Activated gamma-delta T cell treated with anti-CD3 and anti-CD28 coated beads, Interleukin-2, amount 50 U/mL, for 16 hours (primary cell): ENCODE data around the gene RALGDS.
"Not testable (repeated sequence)": the region's sequence is repeated elsewhere in the genome, so short reads cannot be mapped to it uniquely, and the experiment has no call there.

ENCODE experiments used
- DNase-seq: peaks from one replicate; pipeline ENCODE4 v3.0.0-alpha.2; 2020; ENCODE audit warnings: low read depth

The RALGDS gene

DNA sequence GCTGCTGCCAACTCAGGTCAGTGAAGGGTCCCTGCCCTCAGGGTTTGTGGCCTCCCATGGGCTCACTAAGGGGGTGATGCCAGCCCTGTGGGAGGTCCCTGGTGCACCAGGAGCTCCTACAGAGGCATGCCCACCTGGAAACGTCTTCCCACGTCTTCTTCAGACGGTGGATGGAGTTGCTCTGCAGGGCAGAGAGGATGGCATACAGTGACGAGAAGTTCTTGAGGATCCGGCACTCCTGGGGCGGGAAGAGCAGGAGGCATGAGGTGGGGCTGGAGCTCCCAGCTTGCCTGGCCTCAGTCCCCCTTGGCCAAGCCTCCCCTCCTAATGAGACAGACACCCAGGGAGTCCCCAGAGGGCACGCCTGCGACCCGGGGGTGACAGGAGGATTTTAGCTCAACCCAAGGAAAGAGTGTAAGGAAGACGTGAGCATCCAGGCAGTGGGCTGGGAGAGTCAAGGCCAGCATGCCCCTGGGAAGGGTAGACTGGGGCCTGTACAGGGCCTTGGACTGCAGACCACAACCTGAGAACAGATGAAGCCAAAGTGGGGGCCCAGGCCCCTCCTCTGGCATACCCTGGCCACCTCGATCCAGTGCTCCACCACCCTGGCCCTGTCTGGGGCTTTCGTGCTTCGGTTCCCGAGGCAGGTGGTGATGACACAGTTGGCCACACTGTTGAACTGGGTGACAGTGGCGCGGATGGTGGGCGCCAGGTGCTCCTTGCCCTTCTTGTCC lies 14.4 kb downstream of the RALGDS start:
- DNase-seq = no peak

GRCh38 chr9:133105461-133105770 lies 15.6 kb downstream of the RALGDS start:
- no peak for DNase-seq

GRCh38 chr9:133104718-133105460 lies 16.2 kb downstream of the RALGDS start:
- no peak for DNase-seq

GRCh38 chr9:133103987-133104505 lies 17.0 kb downstream of the RALGDS start:
- no peak for DNase-seq

GRCh38 chr9:133103183-133103986 lies 17.7 kb downstream of the RALGDS start:
- DNase-seq = peak; percentile 38

DNA sequence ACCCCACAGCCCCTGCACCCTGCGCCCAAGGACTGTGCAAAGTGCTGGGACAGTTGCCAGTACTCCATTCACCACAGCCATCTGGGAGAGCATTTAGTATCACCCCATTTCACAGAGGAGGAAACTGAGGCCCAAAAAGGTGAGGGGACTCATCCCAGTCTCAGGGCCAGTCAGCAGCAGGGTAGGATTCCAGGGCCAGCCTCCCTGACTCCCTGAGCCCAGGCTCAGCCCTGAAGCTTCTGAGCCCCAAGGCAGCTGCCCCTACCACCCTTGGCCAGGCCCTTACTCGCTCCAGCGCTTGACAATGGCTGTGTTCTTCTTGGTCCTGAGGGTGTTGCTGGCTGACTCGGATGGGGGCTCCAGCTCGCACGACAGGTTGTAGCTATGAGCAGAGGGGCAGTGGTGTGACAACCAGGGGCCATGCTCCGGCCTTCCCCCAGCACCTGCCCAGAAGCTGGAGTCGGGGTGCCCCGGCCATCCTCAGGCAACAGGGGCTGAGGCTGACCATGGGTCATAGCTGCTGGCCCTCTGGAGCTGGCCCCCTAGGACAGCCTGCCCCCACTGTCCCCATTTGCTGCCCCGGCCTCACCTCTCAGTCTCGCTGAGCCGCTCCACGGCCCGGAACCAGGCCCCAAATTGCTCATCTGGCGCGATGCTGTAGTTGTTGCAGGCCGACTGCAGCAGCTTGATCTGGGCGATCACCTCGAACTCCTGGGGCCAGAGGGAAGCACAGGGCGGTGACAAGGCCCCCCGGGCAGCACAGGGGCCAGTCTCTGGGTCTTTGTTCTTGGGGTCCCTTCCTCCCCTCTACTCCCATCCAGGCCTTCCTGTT lies 18.6 kb downstream of the RALGDS start:
- no peak for DNase-seq

- no peak for DNase-seq
Observed at GRCh38 chr9:133101356-133102189, 19.5 kb downstream of the RALGDS start.

DNA sequence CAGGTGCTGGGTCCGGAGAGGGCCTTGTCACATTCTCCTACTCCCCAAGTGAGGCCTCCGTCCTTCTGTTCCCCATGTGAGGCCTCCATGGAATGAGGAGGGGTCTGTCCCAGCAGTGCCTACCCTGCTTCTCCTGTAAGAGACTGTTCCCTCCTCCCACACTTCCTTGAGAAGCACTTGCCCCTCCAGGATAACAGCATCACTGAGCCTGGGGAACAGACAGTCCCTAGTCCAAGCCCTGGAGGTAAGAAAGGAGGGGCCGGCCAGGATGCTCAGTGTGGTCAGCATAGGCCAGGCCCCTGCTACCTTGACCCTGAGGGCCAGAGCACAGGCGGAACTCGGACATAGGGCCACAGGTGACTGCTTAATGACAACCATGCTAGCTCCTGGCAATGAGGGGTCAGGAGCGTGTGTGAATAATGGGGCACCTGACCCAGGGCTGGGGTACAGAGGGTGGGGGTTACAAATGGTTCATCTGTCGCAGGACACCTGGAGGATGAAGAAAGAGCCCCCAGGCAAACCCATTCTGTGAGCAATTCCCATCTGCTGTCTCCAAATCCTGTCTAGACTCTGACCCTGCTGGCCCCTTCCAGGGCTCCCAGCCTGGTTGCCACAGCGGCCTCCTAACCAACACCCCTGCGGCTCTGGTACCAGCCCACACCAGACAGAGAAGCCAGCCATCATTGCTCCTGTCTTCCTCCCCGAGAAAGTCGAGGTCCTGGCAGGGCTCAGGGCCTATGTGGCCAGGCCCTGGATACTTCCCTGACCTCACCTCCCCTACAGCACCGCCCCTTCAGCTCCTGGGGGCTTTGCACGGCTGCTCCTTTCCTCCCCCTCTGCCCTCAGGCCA lies 20.3 kb downstream of the RALGDS start:
- DNase-seq = no peak

DNA sequence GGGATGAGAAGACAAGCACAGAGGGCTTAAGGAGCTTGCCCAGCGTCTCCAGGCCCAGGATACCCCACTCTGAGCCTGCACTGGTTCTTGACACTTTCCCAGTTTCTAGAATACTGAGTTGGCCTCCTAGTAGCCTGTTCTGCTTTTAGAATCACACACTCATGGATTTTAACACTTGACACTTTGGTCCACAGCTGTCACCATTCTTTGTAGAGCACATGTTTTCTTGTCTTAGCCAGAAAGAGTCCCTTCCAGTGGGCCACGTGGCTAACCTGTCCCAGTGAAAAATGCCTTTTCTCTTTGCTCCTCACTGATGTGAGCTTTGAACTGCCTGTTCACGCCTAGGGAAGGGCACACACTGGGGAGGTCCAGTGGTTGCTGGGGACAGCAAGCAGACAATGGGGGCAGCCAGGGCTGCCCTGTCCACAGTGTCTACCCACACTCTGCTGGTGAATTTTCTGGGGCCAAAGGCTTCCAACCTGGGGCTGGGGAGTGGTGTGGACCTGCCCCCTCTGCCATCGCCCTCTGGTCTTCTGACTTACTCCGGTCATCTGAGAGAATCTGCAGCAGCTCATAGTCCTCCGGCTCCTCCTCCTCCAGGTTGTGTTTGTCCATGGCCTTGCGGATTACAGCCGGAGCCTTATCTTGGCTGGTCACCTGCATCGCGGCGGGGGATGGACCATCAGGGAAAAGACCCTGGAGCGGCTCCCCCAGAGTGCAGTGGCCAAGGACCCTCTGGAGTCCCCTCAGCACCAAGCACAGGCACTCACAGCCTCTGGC lies 21.1 kb downstream of the RALGDS start:
- DNase-seq = no peak

- no peak for DNase-seq
Observed at GRCh38 chr9:133098871-133099270, 22.2 kb downstream of the RALGDS start.

- no peak for DNase-seq
Observed at GRCh38 chr9:133098104-133098754, 22.8 kb downstream of the RALGDS start.

- DNase-seq = no peak
Observed at GRCh38 chr9:133094842-133095393, 26.1 kb downstream of the RALGDS start.

DNA sequence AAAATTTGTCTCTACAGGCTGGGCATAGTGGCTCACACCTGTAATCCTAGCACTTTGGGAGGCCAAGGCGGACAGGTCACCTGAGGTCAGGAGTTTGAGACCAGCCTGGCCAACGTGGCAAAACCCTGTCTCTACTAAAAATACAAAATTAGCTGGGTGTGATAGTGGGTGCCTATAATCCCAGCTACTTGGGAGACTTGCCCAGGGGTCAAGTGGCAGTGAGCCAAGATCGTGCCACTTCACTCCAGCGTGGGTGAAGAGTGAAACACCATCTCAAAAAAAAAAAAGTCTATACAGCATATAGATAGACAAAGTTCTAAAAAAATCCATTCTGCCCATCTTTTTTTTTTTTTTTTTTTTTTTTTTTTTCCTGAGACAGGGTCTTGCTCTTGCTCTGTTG lies 26.7 kb downstream of the RALGDS start:
- DNase-seq = not testable (repeated sequence)

DNA sequence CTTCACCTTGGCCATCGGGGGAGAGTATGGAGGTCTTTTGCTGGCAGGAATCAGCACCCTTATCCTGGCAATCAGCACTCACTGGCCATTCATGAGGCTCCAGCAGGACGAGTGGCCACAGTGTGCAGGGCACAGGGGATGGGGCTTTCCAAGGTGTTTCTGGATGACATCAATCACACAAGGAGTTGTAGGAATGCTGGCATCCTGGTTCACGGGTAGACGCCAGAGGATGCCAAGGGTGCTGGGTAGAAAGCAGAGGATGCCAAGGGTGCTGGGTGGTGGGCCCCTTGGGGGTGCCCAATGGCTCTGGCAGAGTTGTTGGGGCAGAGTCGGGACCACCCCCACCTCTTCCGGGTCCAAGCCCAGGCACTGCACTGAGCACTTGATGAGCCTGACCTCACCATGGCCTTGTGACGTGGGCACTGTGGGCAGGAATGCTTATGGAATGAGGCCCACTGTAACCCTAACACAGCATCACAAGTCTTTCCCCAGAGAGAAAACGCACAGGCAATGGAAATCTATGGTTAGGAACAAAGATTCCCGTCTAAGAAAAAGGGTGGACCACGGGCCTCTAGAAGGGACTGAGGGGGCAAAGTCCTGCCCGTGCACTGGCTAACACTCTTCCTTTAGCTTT lies 30.2 kb downstream of the RALGDS start:
- no peak for DNase-seq

- no peak for DNase-seq
Observed at GRCh38 chr9:133090187-133090586, 30.9 kb downstream of the RALGDS start.

DNA sequence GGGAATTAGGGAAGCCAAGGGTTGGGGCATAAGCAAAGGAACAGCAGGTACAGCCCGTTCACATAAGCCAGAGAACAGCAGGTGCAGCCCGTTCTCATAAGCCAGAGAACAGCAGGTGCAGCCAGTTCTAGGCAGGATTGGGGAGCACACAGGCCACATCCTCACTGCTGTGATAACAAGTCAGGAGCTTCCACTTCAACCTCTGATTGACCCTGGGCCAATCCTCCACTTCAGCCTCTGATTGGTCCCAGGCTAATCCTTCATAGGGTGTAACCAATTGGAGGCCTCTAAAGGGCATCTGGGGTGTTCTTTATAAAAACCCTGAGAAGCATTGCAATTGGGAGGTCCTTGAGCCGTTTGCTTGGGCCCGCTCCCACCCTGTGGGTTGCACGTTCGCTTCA lies 31.8 kb downstream of the RALGDS start:
- DNase-seq = no peak

DNA sequence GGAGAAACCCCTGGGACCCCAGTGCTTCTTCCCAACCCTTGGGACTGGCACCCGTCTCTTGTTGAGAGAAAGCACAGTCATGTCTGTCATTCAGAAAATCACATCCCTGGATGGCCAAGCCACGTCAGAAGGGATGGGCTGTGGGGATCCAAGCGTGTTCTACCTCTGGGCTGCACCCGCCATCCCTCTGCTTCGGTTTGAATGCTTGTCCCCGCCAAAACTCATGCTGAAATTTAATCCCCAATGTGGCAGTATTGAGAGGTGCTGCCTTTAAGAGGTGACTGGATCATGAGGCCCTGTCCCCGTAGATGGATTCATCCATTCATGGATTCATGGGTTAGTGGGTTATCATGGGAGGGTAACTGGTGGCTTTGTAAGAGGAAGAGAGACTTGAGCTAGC lies 32.3 kb downstream of the RALGDS start:
- DNase-seq = no peak
